Stimulated activated CD8-positive, alpha-beta memory T cell treated with anti-CD3 and anti-CD28 coated beads, Interleukin-7, amount 100 ng/mL, for 24 hours (primary cell): ENCODE data around the gene SRPRB.

ENCODE experiments used
- DNase-seq: peaks from one replicate; pipeline ENCODE4 v3.0.0-alpha.2; 2020; ENCODE audit warnings: low read depth

Gene SRPRB

DNA sequence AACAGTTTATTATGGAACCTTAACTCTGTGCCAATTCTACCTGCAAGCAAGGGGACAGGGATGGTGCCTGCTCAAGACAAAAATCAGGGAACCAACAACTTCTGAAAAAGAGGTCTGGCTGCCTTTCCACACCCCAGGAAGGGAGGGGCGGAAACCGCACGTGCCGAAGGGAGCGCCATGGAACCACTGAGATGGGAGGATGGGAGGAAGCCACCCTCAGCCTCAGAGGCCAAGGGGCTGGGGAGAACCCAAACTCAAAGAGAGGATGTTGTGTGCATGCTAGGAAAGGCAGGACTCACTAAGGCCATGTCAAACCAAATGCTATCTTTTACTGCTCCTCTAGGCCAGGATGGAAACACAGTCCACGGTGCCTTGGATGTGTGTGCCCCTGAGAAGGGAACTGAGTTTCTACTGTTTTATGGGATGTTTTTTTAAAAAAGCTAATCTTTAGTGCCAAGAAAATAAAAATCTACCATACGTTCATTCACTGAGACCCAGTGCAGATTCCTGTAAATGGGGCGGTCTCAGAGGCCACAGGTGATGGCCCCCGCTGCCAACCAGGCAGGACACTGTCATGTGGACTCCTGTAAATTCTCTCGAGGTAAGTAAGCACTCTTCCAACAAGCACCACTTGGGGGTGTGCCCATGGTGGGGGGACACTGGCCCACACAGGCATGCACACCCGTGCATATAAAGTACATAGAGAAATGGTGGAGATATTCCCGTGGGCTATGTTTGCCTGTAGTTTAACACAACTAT is 20.5 kb downstream of the SRPRB start:
- DNase-seq: no peak

- no peak for DNase-seq
Observed at GRCh38 chr3:133827136-133827535, 21.5 kb downstream of the SRPRB start.

DNA sequence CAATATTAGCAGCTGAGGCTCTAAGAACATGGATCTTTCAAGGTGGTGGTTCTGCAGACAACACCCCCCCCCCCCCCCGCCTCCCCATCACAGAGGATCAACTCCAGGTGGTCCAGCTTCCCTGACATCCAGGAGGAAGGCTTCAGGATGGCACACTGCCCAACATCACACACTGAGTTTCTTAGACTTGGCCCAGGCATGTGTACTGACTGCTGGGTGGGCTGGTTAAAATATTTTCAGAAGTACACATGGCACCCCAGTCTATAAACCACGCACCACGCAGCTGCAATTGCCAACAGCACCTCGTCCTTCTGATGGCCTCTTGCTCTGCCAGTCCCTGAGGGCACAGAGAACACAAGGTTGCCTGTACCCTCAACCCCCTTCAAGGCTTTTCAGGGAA is 22.1 kb downstream of the SRPRB start:
- no peak for DNase-seq

DNA sequence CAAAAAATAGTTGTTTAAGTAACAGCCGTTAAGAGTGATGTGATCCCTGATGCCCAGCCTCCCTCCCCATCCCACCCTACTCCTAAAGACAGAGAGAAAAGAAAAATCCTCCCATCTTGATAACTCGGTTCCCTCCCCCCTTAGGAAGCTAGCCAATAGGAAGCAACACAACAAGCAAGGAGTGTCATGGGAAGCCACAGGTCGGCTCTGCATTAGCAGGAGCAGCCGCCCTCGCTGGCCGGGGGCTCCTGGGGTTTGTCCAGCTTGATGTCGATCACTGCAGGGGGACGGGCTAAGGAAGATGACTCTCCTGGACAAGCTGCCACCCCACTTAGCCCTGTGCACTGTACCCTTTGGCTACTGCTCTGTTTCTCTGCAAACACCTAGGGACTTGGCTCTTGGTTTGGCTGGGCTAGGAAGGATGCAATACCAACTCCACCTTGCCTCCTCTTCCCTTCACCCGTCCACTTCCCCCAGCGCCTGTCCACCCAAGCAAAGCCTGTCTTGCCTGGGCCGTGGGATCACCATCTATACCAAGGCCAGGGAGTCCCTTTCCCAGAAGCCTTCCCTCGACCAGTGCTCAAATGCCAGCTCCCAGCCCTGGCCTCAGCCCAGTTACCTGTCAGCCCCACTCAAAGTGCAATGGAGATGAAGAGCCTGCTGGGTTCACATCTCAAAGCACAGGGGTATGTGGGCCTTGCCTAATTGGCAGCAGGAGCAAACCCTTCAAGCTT is 23.1 kb downstream of the SRPRB start:
- DNase-seq: no peak

DNA sequence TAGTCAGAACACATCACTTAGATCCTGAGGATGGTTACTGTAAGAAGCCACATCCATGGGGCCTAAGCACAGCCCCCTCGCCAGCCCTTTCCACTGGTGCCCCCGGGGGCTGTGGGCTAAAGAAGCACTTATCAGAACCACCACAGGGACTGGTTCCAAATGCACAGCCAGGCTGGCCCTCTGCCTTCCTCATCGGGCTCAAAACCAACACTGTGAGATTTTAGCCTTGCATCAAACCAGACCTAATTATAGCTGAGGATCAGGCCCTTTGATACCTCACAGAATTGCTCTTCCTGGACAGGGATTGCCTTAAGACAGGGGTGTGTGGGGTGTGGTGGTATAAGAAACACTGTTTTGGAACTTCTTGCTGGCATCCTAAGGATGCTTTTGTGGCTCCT is 23.7 kb downstream of the SRPRB start:
- DNase-seq: no peak

GRCh38 chr3:133830071-133830470 is 24.5 kb downstream of the SRPRB start:
- no peak for DNase-seq

GRCh38 chr3:133831966-133832801 is 26.6 kb downstream of the SRPRB start:
- DNase-seq: no peak

DNA sequence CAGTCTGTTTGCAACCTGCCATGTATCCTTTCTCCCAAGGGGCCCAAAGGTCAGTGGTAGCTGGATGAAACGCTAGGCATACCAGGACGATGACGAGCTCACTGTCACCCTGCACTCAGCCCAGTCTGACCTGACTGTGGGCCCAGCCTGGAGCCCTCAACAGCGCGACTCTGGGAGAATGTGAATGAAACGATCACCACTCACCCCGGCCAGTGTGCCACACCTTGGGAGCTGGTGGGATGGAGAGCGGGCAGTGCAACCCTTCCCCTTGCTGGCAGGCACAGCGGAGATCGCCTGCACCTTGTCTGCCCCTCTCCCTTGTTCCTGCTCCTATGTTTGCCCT is 27.2 kb downstream of the SRPRB start:
- DNase-seq: no peak

DNA sequence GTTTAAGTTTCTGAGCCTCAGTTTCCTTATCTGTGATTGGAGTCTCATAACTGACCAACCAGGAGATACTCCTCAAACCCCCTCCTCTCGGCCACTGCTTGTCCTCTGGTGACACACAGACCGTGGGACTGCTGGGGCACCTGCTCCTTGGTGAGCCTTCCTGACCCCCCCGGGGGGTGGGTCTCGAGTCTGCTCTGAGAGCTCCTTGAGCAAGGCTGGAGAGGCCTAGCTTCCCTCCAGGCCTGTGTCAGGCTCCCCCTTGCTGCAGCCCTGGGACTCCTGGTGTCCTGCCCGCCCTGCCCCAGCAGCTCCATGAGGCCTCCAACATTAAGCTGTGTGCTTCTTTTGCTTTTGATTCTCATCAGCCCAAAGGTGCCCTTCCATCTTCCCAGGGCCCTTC is 27.7 kb downstream of the SRPRB start:
- no peak for DNase-seq

GRCh38 chr3:133833880-133834620 is 28.4 kb downstream of the SRPRB start:
- DNase-seq: no peak

- no peak for DNase-seq
Observed at GRCh38 chr3:133834621-133835417, 29.2 kb downstream of the SRPRB start.

GRCh38 chr3:133835418-133835743 is 29.8 kb downstream of the SRPRB start:
- DNase-seq: no peak

- no peak for DNase-seq
Observed at GRCh38 chr3:133835961-133836360, 30.3 kb downstream of the SRPRB start.

DNA sequence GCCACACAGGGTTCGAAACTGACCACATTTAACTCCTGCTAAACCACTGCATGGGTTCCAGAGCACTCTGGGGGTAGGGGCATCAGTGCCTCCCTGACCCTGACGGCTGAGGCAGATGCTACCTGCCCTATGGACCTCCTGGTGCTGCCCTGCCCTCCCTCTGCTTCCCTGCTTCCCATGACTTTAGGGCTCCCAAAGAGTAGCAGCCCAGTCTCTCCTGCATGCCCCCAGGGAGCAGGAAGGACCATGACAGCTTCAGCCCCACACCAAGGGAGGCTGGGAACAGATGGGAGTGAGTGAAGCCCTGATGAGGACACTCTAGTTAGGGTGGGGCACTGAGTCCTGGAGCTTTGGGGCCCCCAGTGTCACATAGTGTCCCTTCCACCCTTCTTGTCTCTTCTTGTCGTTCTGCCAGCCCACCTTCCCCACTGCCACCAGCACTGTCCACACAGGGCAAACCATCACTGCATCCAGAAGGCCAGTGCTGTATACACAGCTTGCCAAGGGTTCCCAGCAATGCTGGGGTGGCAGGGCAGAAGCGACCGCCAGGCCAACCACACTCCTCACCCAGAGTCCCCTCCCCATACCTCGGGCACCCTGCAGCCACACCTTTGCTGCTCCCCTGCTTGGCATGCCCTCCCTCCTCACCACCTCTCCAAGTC is 31.0 kb downstream of the SRPRB start:
- no peak for DNase-seq

- DNase-seq: no peak
Observed at GRCh38 chr3:133837487-133838295, 32.1 kb downstream of the SRPRB start.

GRCh38 chr3:133838296-133838789 is 32.7 kb downstream of the SRPRB start:
- DNase-seq: no peak

DNA sequence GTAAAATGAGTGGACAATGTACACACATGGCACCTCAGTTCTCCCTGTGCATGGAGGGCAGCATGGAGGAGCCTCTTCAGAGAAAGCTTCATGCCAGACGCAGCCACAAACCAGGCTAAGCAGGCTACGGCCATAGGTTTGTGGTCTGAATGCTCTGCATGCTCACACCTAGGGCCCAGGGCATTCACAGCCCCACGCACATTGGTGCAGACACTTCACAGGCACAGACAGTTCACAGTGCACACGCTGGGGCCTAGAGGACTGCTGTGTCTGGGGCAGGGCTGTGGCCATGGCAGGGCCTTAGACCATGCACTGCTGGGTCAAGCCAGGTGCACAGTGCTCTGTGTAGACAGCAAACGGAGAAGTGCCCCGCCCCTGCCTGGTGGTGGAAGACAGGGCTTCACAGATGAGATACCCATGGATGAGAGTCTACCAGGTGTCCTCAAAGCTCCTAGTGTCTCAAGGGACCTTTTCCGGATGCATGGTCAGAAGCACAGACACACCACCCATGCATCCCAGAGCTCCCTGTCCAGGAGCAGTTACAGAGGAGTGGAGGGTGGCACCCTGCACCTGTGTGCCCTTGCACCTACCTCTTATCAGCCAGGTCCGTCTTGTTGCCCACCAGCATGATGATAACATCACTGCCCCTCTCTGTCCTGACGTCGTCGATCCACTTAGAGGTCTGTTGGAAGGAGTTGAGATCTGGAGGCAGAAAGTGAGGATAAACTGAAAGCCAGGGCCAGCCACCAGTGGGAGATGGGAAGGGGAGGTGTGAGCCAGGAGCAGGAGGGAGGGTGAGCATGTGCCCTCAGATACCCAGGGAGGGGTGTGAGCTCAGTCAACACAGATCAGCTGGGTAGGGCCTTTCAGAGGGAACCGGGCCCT is 33.5 kb downstream of the SRPRB start:
- no peak for DNase-seq

GRCh38 chr3:133840055-133840737 is 34.6 kb downstream of the SRPRB start:
- DNase-seq: no peak
